Prostate gland (tissue), 2 donors: ENCODE measurements around the gene SCTR.

ENCODE experiments used
- CTCF ChIP-seq, 4 experiments: fragments of 200-600 bp in 2 of 4; fragments of 450-650 bp in 2 of 4; sonication (generic) in 2 of 4; IDR thresholded peaks; 1 replicate in 3 of 4; 2 replicates in 1 of 4; pipeline ENCODE4 v1.5.1; 2016 to 2019; ENCODE audit warnings: antibody characterized with exemption in 4 of 4, mild to moderate bottlenecking in 2 of 4, moderate library complexity in 2 of 4
- POLR2A ChIP-seq: fragments of 450-650 bp; IDR thresholded peaks from one replicate; pipeline ENCODE4 v1.6.1; 2016; ENCODE audit warnings: antibody characterized with exemption, mild to moderate bottlenecking

GRCh38 chr2:119442226-119442619, 82.1 kb downstream of the SCTR start:
- TF ChIP-seq CTCF (IDR thresholded peaks at IDR 0.05) (no peak), POLR2A (no peak)
